PC-3 (cell line): ENCODE measurements around the gene ZDHHC1. TPM values are rescaled to one million over a fixed set of nuclear protein-coding genes. Genes with fewer than 3 reads are reported as not detected.

Experiments used
- ATAC-seq: fragments of 200-7000 bp; cut with Tn5 transposase; 2 replicates; pipeline ENCODE4 v1.9.1; 2020; ENCODE audit warnings: mild to moderate bottlenecking, moderate library complexity
- BruUV-seq: library from RNA; stranded (reverse); fragments of 400-500 nt; replicated peaks from 2 replicates; lab custom pipeline; 2021; lab: Mats Ljungman, UMichigan
- CTCF ChIA-PET: fragments of 300-600 bp; sonication (Branson Sonifier 250); formaldehyde crosslinking; loops from one replicate; lab custom pipeline; 2022; ENCODE audit warnings: antibody characterized with exemption; lab: Charles Lee
- POLR2A ChIA-PET: fragments of 300-600 bp; sonication (Branson Sonifier 250); formaldehyde crosslinking; loops from one replicate; lab custom pipeline; 2022; ENCODE audit warnings: antibody characterized with exemption; ENCODE audit not compliant: unreplicated experiment; lab: Charles Lee
- DNase-seq: peaks from one replicate; pipeline ENCODE4 v3.0.0-alpha.2; 2015
- H2AFZ ChIP-seq: fragments of 300-600 bp; sonication (generic); 2 replicates; pipeline ENCODE4 v1.6.0; 2016; ENCODE audit warnings: antibody characterized with exemption, low read length
- H3F3A ChIP-seq: fragments of 300-600 bp; sonication (generic); one replicate; pipeline ENCODE4 v1.6.0; 2017; ENCODE audit warnings: antibody characterized with exemption, low read length, control low read depth, mild to moderate bottlenecking; ENCODE audit not compliant: unreplicated experiment
- H3K27ac ChIP-seq: fragments of 300-600 bp; sonication (generic); 2 replicates; pipeline ENCODE4 v1.5.1; 2016; ENCODE audit warnings: mild to moderate bottlenecking, low read length
- H3K27me3 ChIP-seq: fragments of 300-600 bp; sonication (generic); 2 replicates; pipeline ENCODE4 v1.6.1; 2016; ENCODE audit warnings: low read length, mixed read lengths
- H3K36me3 ChIP-seq: fragments of 300-600 bp; sonication (generic); 2 replicates; pipeline ENCODE4 v1.6.1; 2016; ENCODE audit warnings: low read depth, mixed run types, low read length, mixed read lengths
- H3K4me1 ChIP-seq: fragments of 300-600 bp; sonication (generic); 2 replicates; pipeline ENCODE4 v1.5.1; 2016; ENCODE audit warnings: low read length; ENCODE audit not compliant: insufficient read depth
- H3K4me2 ChIP-seq: fragments of 300-600 bp; sonication (generic); 2 replicates; pipeline ENCODE4 v1.6.0; 2016; ENCODE audit warnings: low read length
- H3K4me3 ChIP-seq: fragments of 300-600 bp; sonication (generic); 2 replicates; pipeline ENCODE4 v1.5.1; 2016; ENCODE audit warnings: mild to moderate bottlenecking, low read length, mixed read lengths
- H3K79me2 ChIP-seq: fragments of 300-600 bp; sonication (generic); 2 replicates; pipeline ENCODE4 v1.6.1; 2017; ENCODE audit warnings: low read length, mixed read lengths
- H3K9ac ChIP-seq: fragments of 300-600 bp; sonication (generic); 2 replicates; pipeline ENCODE4 v1.6.0; 2016; ENCODE audit warnings: mild to moderate bottlenecking, low read length
- H3K9me2 ChIP-seq: fragments of 300-600 bp; sonication (generic); replicated peaks from 2 replicates; pipeline ENCODE4 v1.6.1; 2016; ENCODE audit warnings: mixed run types, low read length, mixed read lengths
- H3K9me3 ChIP-seq: fragments of 300-600 bp; sonication (generic); 2 replicates; pipeline ENCODE4 v1.6.1; 2016; ENCODE audit warnings: low read length, mixed read lengths
- H4K20me1 ChIP-seq: fragments of 300-600 bp; sonication (generic); 2 replicates; pipeline ENCODE4 v1.6.1; 2016; ENCODE audit warnings: low read length, mixed read lengths
- CTCF ChIP-seq: fragments of 300-600 bp; sonication (generic); conservative IDR thresholded peaks from 2 replicates; pipeline ENCODE4 v1.5.1; 2017; ENCODE audit warnings: antibody characterized with exemption, low read depth, mild to moderate bottlenecking, low read length
- EZH2 ChIP-seq: fragments of 300-600 bp; sonication (generic); IDR thresholded peaks from one replicate; pipeline ENCODE4 v1.6.1; 2017; ENCODE audit warnings: antibody characterized with exemption, mild to moderate bottlenecking, low read length; ENCODE audit not compliant: unreplicated experiment
- EZH2phosphoT487 ChIP-seq: fragments of 300-600 bp; sonication (generic); IDR thresholded peaks from 2 replicates; pipeline ENCODE4 v1.6.1; 2018; ENCODE audit warnings: mild to moderate bottlenecking, antibody characterized with exemption, low read length, borderline replicate concordance
- intact Hi-C: fragments of 100-400 bp; cut with micrococcal nuclease; formaldehyde crosslinking; loops from 2 replicates; pipeline ENCODE4 v1.9.0; 2023
- total RNA-seq: library from RNA; depleted of rRNA; stranded (reverse); fragments of >200 nt; gene quantifications from 2 replicates; pipeline ENCODE4 v1.2.3, GENCODE V29; 2014

The ZDHHC1 gene
- total RNA-seq, 1 experiment from 2014 or later = 4.8 TPM

GRCh38 chr16:67409631-67410030 lies 6.6 kb downstream of the ZDHHC1 start:
- Histone ChIP-seq H3K9me3 (no peaks in the 10 kb centered on the region), H4K20me1 (no peaks in the 10 kb centered on the region), H3F3A (no peaks in the 10 kb centered on the region), H3K4me3 (no peak overlapping the region), H3K79me2 (no peaks in the 10 kb centered on the region), H3K4me2 (no peak overlapping the region), H3K27ac (no peak overlapping the region), H3K27me3 (no peaks in the 10 kb centered on the region), H2AFZ (no peak overlapping the region), H3K9ac (no peak overlapping the region), H3K36me3 (no peaks in the 10 kb centered on the region), H3K4me1 (peaks cover 24% of the 10 kb centered on the region), H3K9me2 (no peaks in the 10 kb centered on the region)
- no peak for ATAC-seq
- BruUV-seq = no TSS peak
- intact Hi-C loops = no loop called here
- POLR2A ChIA-PET = no interaction called here
- DNase-seq = no peak
- TF ChIP-seq EZH2 = no peak
- TF ChIP-seq EZH2phosphoT487 = no peak
- no peak for TF ChIP-seq CTCF
- CTCF ChIA-PET = no interaction called here

GRCh38 chr16:67407788-67408452 lies 8.4 kb downstream of the ZDHHC1 start:
- ChIA-PET CTCF (interaction anchor here (0.6 kb wide), 1 partner anchor 12 kb away, joined by 4 read pairs; no protein-coding TSS in a partner anchor), POLR2A (no interaction called here)
- H3K9me3 ChIP-seq = no peaks in the 10 kb centered on the region
- DNase-seq (no peak), ATAC-seq (no peak)
- no peaks in the 10 kb centered on the region for H3K27me3 ChIP-seq
- H3K9ac ChIP-seq = no peak overlapping the region
- no peak overlapping the region for H3K4me3 ChIP-seq
- H3K36me3 ChIP-seq = no peaks in the 10 kb centered on the region
- H3K4me1 ChIP-seq = peaks cover 34% of the 10 kb centered on the region
- H3K79me2 ChIP-seq = no peaks in the 10 kb centered on the region
- no peak overlapping the region for H2AFZ ChIP-seq
- intact Hi-C loops = no loop called here
- no peak overlapping the region for H3K4me2 ChIP-seq
- TF ChIP-seq EZH2 (no peak), CTCF (no peak), EZH2phosphoT487 (no peak)
- no peaks in the 10 kb centered on the region for H3F3A ChIP-seq
- no peaks in the 10 kb centered on the region for H3K9me2 ChIP-seq
- H4K20me1 ChIP-seq = no peaks in the 10 kb centered on the region
- BruUV-seq = no TSS peak
- no peak overlapping the region for H3K27ac ChIP-seq

GRCh38 chr16:67407176-67407787 lies 9.0 kb downstream of the ZDHHC1 start:
- H3K27me3 ChIP-seq = no peaks in the 10 kb centered on the region
- no peaks in the 10 kb centered on the region for H3K79me2 ChIP-seq
- no peak overlapping the region for H3K27ac ChIP-seq
- H3K4me2 ChIP-seq = no peak overlapping the region
- no peak for TF ChIP-seq EZH2
- no peak for TF ChIP-seq EZH2phosphoT487
- no peak for TF ChIP-seq CTCF
- no peaks in the 10 kb centered on the region for H4K20me1 ChIP-seq
- H3K4me3 ChIP-seq = no peak overlapping the region
- no peak overlapping the region for H3K9ac ChIP-seq
- H3K36me3 ChIP-seq = no peaks in the 10 kb centered on the region
- no peak for DNase-seq
- no peaks in the 10 kb centered on the region for H3K9me2 ChIP-seq
- H3F3A ChIP-seq = no peaks in the 10 kb centered on the region
- peaks cover 34% of the 10 kb centered on the region for H3K4me1 ChIP-seq
- intact Hi-C loops = no loop called here
- ATAC-seq = no peak
- no TSS peak for BruUV-seq
- H3K9me3 ChIP-seq = no peaks in the 10 kb centered on the region
- ChIA-PET CTCF (interaction anchor here (0.6 kb wide), 1 partner anchor 11 kb away, joined by 4 read pairs; no protein-coding TSS in a partner anchor), POLR2A (no interaction called here)
- no peak overlapping the region for H2AFZ ChIP-seq
